ENCODE measurements around the gene LSS.

The LSS gene

GRCh38 chr21:46211786-46212720 lies 16.5 kb downstream of the LSS start:
- no peak overlapping the region for H2BK5ac ChIP-seq (ENCODE audit: low read depth, low read length, poor library complexity, severe bottlenecking)
- H3K4me3 ChIP-seq (ENCODE audit: insufficient read depth in 1 of 2, low read depth in 1 of 2, low read length in 2 of 2): no peak overlapping the region
- no peak overlapping the region for H3K14ac ChIP-seq (ENCODE audit: low read length in 2 of 2)
- no peaks in the 10 kb centered on the region for H3K9me3 ChIP-seq (ENCODE audit: control insufficient read depth, low read length)
- no peak for DNase-seq
- no peak overlapping the region for H3K23ac ChIP-seq (ENCODE audit: low read length in 2 of 2)
- H2AFZ ChIP-seq (ENCODE audit: low read depth, low read length): no peak overlapping the region
- H3K18ac ChIP-seq (ENCODE audit: low read depth in 1 of 2, low read length in 2 of 2): no peak overlapping the region
- no peak overlapping the region for H4K8ac ChIP-seq (ENCODE audit: low read length)
- H3K27me3 ChIP-seq (ENCODE audit: control insufficient read depth in 1 of 2, insufficient read depth in 1 of 2, low read length in 2 of 2): no peaks in the 10 kb centered on the region
- H3K4me2 ChIP-seq (ENCODE audit: low read length, poor library complexity, severe bottlenecking): no peak overlapping the region
- peaks cover 90% of the 10 kb centered on the region in 2 experiments for H3K36me3 ChIP-seq (ENCODE audit: control insufficient read depth in 1 of 2, insufficient read depth in 2 of 2, low read depth in 1 of 2, low read length in 2 of 2)
- peaks cover 11% of the 10 kb centered on the region for H3K4me1 ChIP-seq (ENCODE audit: control insufficient read depth, insufficient read depth, low read depth, low read length)
- no peak overlapping the region for H3K9ac ChIP-seq (ENCODE audit: low read length)
- H3K27ac ChIP-seq (ENCODE audit: low read length, poor library complexity, severe bottlenecking): no peak overlapping the region
- H4K91ac ChIP-seq (ENCODE audit: low read length): no peak overlapping the region
- no peak overlapping the region for H2BK15ac ChIP-seq (ENCODE audit: low read depth, poor library complexity, severe bottlenecking)
- 90% methylated on average over 23 of the region's 23 CpGs for whole genome bisulfite sequencing
- no peak overlapping the region for H2AK5ac ChIP-seq (ENCODE audit: low read length, severe bottlenecking)
- H2BK120ac ChIP-seq (ENCODE audit: low read depth, low read length): no peak overlapping the region
- no peak overlapping the region for H2BK12ac ChIP-seq (ENCODE audit: low read length in 2 of 2)
- no peak overlapping the region for H3K4ac ChIP-seq (ENCODE audit: low read depth in 1 of 2, low read length in 2 of 2)
- peaks cover 56% of the 10 kb centered on the region for H3K79me1 ChIP-seq (replicated peaks; ENCODE audit: low read length, poor library complexity, severe bottlenecking)

- no peak for DNase-seq
- Histone ChIP-seq H2BK5ac (ENCODE audit: low read depth, low read length, poor library complexity, severe bottlenecking) (no peak overlapping the region), H4K8ac (ENCODE audit: low read length) (no peak overlapping the region), H3K23ac (ENCODE audit: low read length in 2 of 2) (no peak overlapping the region), H2BK15ac (ENCODE audit: low read depth, poor library complexity, severe bottlenecking) (no peak overlapping the region), H4K91ac (ENCODE audit: low read length) (no peak overlapping the region), H3K36me3 (ENCODE audit: control insufficient read depth in 1 of 2, insufficient read depth in 2 of 2, low read depth in 1 of 2, low read length in 2 of 2) (peaks cover 93 to 95% of the 10 kb centered on the region in 2 experiments), H3K4ac (ENCODE audit: low read depth in 1 of 2, low read length in 2 of 2) (no peak overlapping the region), H3K9ac (ENCODE audit: low read length) (no peak overlapping the region), H2BK12ac (ENCODE audit: low read length in 2 of 2) (no peak overlapping the region), H3K4me3 (ENCODE audit: insufficient read depth in 1 of 2, low read depth in 1 of 2, low read length in 2 of 2) (no peak overlapping the region), H2AK5ac (ENCODE audit: low read length, severe bottlenecking) (no peak overlapping the region), H3K27me3 (ENCODE audit: control insufficient read depth in 1 of 2, insufficient read depth in 1 of 2, low read length in 2 of 2) (no peaks in the 10 kb centered on the region), H3K18ac (ENCODE audit: low read depth in 1 of 2, low read length in 2 of 2) (no peak overlapping the region), H3K4me2 (ENCODE audit: low read length, poor library complexity, severe bottlenecking) (no peak overlapping the region), H3K27ac (ENCODE audit: low read length, poor library complexity, severe bottlenecking) (no peak overlapping the region), H3K9me3 (ENCODE audit: control insufficient read depth, low read length) (no peaks in the 10 kb centered on the region), H2AFZ (ENCODE audit: low read depth, low read length) (no peak overlapping the region), H2BK120ac (ENCODE audit: low read depth, low read length) (no peak overlapping the region), H3K14ac (ENCODE audit: low read length in 2 of 2) (no peak overlapping the region), H3K4me1 (ENCODE audit: control insufficient read depth, insufficient read depth, low read depth, low read length) (peaks cover 11% of the 10 kb centered on the region), H3K79me1 (replicated peaks; ENCODE audit: low read length, poor library complexity, severe bottlenecking) (peaks cover 58% of the 10 kb centered on the region)
- 96% methylated on average over 7 of the region's 7 CpGs for WGBS
These were observed 17.2 kb downstream of the LSS start for GRCh38 chr21:46211376-46211775.

GRCh38 chr21:46210378-46211136 lies 18.0 kb downstream of the LSS start:
- H2BK5ac ChIP-seq (ENCODE audit: low read depth, low read length, poor library complexity, severe bottlenecking): no peak overlapping the region
- no peak overlapping the region for H3K4me2 ChIP-seq (ENCODE audit: low read length, poor library complexity, severe bottlenecking)
- H2BK15ac ChIP-seq (ENCODE audit: low read depth, poor library complexity, severe bottlenecking): no peak overlapping the region
- no peaks in the 10 kb centered on the region for H3K9me3 ChIP-seq (ENCODE audit: control insufficient read depth, low read length)
- no peak overlapping the region for H2AFZ ChIP-seq (ENCODE audit: low read depth, low read length)
- H3K14ac ChIP-seq (ENCODE audit: low read length in 2 of 2): no peak overlapping the region
- peaks cover 50% of the 10 kb centered on the region for H3K79me1 ChIP-seq (replicated peaks; ENCODE audit: low read length, poor library complexity, severe bottlenecking)
- H3K4me1 ChIP-seq (ENCODE audit: control insufficient read depth, insufficient read depth, low read depth, low read length): peaks cover 11% of the 10 kb centered on the region
- no peak overlapping the region for H2BK120ac ChIP-seq (ENCODE audit: low read depth, low read length)
- no peak overlapping the region for H2AK5ac ChIP-seq (ENCODE audit: low read length, severe bottlenecking)
- no peak overlapping the region for H3K9ac ChIP-seq (ENCODE audit: low read length)
- no peak overlapping the region for H3K4ac ChIP-seq (ENCODE audit: low read depth in 1 of 2, low read length in 2 of 2)
- no peak overlapping the region for H2BK12ac ChIP-seq (ENCODE audit: low read length in 2 of 2)
- no peak overlapping the region for H3K27ac ChIP-seq (ENCODE audit: low read length, poor library complexity, severe bottlenecking)
- peaks cover 93 to 95% of the 10 kb centered on the region in 2 experiments for H3K36me3 ChIP-seq (ENCODE audit: control insufficient read depth in 1 of 2, insufficient read depth in 2 of 2, low read depth in 1 of 2, low read length in 2 of 2)
- no peaks in the 10 kb centered on the region for H3K27me3 ChIP-seq (ENCODE audit: control insufficient read depth in 1 of 2, insufficient read depth in 1 of 2, low read length in 2 of 2)
- H4K91ac ChIP-seq (ENCODE audit: low read length): no peak overlapping the region
- H4K8ac ChIP-seq (ENCODE audit: low read length): no peak overlapping the region
- no peak overlapping the region for H3K4me3 ChIP-seq (ENCODE audit: insufficient read depth in 1 of 2, low read depth in 1 of 2, low read length in 2 of 2)
- no peak overlapping the region for H3K18ac ChIP-seq (ENCODE audit: low read depth in 1 of 2, low read length in 2 of 2)
- no peak for DNase-seq
- WGBS: 95% methylated on average over 16 of the region's 16 CpGs
- H3K23ac ChIP-seq (ENCODE audit: low read length in 2 of 2): no peak overlapping the region

Data from mesenchymal stem cell (in vitro differentiated cells and primary cell).